ENCODE data around the gene ZNF224. TPM values are rescaled to one million over a fixed set of nuclear protein-coding genes. Genes with fewer than 3 reads are reported as not detected.

The ZNF224 gene
- total RNA-seq, 2 donors from 2014 or later: 33.7 to 34.9 TPM

GRCh38 chr19:44131955-44132354 lies 37.8 kb downstream of the ZNF224 start:
- Histone ChIP-seq H3K27ac (no peak overlapping the region), H3K27me3 (replicated peaks; ENCODE audit: insufficient read depth) (no peaks in the 10 kb centered on the region), H3K4me1 (ENCODE audit: control insufficient read depth in 1 of 2, low read depth in 2 of 2) (no peaks in the 10 kb centered on the region), H3K36me3 (peaks cover 50% of the 10 kb centered on the region), H3K9me3 (peaks cover 88% of the 10 kb centered on the region), H3K4me3 (no peak overlapping the region)
- TF ChIP-seq CTCF (IDR thresholded peaks at IDR 0.05): no peak
- DNase-seq (ENCODE audit: low spot score) (no peak), ATAC-seq (ENCODE audit: insufficient number of reproducible peaks, low FRiP score, low read depth) (no peak)

- Histone ChIP-seq H3K27me3 (replicated peaks; ENCODE audit: insufficient read depth) (no peaks in the 10 kb centered on the region), H3K27ac (peak within 1 kb of the TSS; percentile 26 to 74), H3K4me3 (peak within 1 kb of the TSS; percentile 95), H3K9me3 (peaks cover 3% of the 10 kb centered on the region), H3K4me1 (ENCODE audit: control insufficient read depth in 1 of 2, low read depth in 2 of 2) (peaks cover 9 to 17% of the 10 kb centered on the region in 2 donors), H3K36me3 (peaks cover 22% of the 10 kb centered on the region)
- no peak for TF ChIP-seq CTCF (IDR thresholded peaks at IDR 0.05)
- DNase-seq (ENCODE audit: low spot score): peak; percentile 44
- no peak for ATAC-seq (ENCODE audit: insufficient number of reproducible peaks, low FRiP score, low read depth)
Observed at GRCh38 chr19:44141191-44142058, 47.3 kb downstream of the ZNF224 start, which contains the start of gene ZNF234. Gene ZNF234, plus strand, starts transcription at chr19:44141554. Its CDS starts 3,079 bp downstream, at chr19:44144633.

GRCh38 chr19:44142059-44142433 lies 47.9 kb downstream of the ZNF224 start:
- peak overlapping the region; percentile 95 for H3K4me3 ChIP-seq
- no peak for DNase-seq (ENCODE audit: low spot score)
- no peak for ATAC-seq (ENCODE audit: insufficient number of reproducible peaks, low FRiP score, low read depth)
- TF ChIP-seq CTCF (IDR thresholded peaks at IDR 0.05): no peak
- no peaks in the 10 kb centered on the region for H3K9me3 ChIP-seq
- H3K27ac ChIP-seq: peak overlapping the region in 1 of 2 donors; percentile 74
- H3K4me1 ChIP-seq (ENCODE audit: control insufficient read depth in 1 of 2, low read depth in 2 of 2): peaks cover 9 to 17% of the 10 kb centered on the region in 2 donors
- H3K27me3 ChIP-seq (replicated peaks; ENCODE audit: insufficient read depth): no peaks in the 10 kb centered on the region
- H3K36me3 ChIP-seq: peaks cover 22% of the 10 kb centered on the region

- peaks cover 80% of the 10 kb centered on the region for H3K36me3 ChIP-seq
- no peaks in the 10 kb centered on the region for H3K27me3 ChIP-seq (replicated peaks; ENCODE audit: insufficient read depth)
- no peak for DNase-seq (ENCODE audit: low spot score)
- H3K4me1 ChIP-seq (ENCODE audit: control insufficient read depth in 1 of 2, low read depth in 2 of 2): no peaks in the 10 kb centered on the region
- no peak overlapping the region for H3K4me3 ChIP-seq
- H3K27ac ChIP-seq: no peak overlapping the region
- TF ChIP-seq CTCF (IDR thresholded peaks at IDR 0.05): no peak
- peaks cover 13% of the 10 kb centered on the region for H3K9me3 ChIP-seq
- no peak for ATAC-seq (ENCODE audit: insufficient number of reproducible peaks, low FRiP score, low read depth)
Observed at GRCh38 chr19:44149776-44150175, 55.6 kb downstream of the ZNF224 start.

- Histone ChIP-seq H3K27me3 (replicated peaks; ENCODE audit: insufficient read depth) (no peaks in the 10 kb centered on the region), H3K9me3 (peaks cover 30% of the 10 kb centered on the region), H3K36me3 (peaks cover 75% of the 10 kb centered on the region), H3K4me3 (no peak overlapping the region), H3K27ac (no peak overlapping the region), H3K4me1 (ENCODE audit: control insufficient read depth in 1 of 2, low read depth in 2 of 2) (no peaks in the 10 kb centered on the region)
- no peak for TF ChIP-seq CTCF (IDR thresholded peaks at IDR 0.05)
- ATAC-seq (ENCODE audit: insufficient number of reproducible peaks, low FRiP score, low read depth) (no peak), DNase-seq (ENCODE audit: low spot score) (no peak)
Observed at GRCh38 chr19:44151491-44151890, 57.3 kb downstream of the ZNF224 start.

All from thoracic aorta (tissue), 2 donors.